H1 (cell line): ENCODE measurements around the gene BSN. TPM values are rescaled to one million over a fixed set of nuclear protein-coding genes. Genes with fewer than 3 reads are reported as not detected.

Experiments used
- CTCF ChIA-PET: fragments of 300-600 bp; sonication (Branson Sonifier 250); formaldehyde crosslinking; loops from one replicate; lab custom pipeline; 2021; ENCODE audit not compliant: partially characterized antibody; lab: Charles Lee
- POLR2A ChIA-PET: fragments of 300-600 bp; sonication (Branson Sonifier 250); formaldehyde crosslinking; loops from one replicate; lab custom pipeline; 2021; ENCODE audit warnings: inconsistent platforms; ENCODE audit not compliant: partially characterized antibody; lab: Charles Lee
- DNase-seq, 2 experiments: peaks; one replicate each; pipeline versions ENCODE4 v3.0.0 to v3.0.0-alpha.2; 2010 to 2022; ENCODE audit warnings: low spot score in 2 of 2, low read depth in 1 of 2, mixed read lengths in 1 of 2
- FAIRE-seq: peaks from 2 replicates; lab custom pipeline; 2011; peaks lifted over from hg19 to GRCh38; lab: Jason Lieb, UNC
- H2AFZ ChIP-seq: 2 replicates; pipeline ENCODE4 v1.8.1; 2012; ENCODE audit warnings: low read length, inconsistent platforms
- H2AK5ac ChIP-seq: 2 replicates; pipeline ENCODE4 v1.6.1; 2013; ENCODE audit warnings: low read depth, low read length
- H2BK120ac ChIP-seq: replicated peaks from 2 replicates; pipeline ENCODE3; 2013; ENCODE audit warnings: low read depth, low read length, inconsistent platforms
- H2BK12ac ChIP-seq: 2 replicates; pipeline ENCODE4 v1.6.1; 2013; ENCODE audit warnings: low read depth, low read length
- H2BK15ac ChIP-seq: 2 replicates; pipeline ENCODE4 v1.6.1; 2013; ENCODE audit warnings: low read length
- H2BK20ac ChIP-seq: 2 replicates; pipeline ENCODE4 v1.6.1; 2013; ENCODE audit warnings: low read length
- H2BK5ac ChIP-seq: 2 replicates; pipeline ENCODE4 v1.6.1; 2013; ENCODE audit warnings: low read depth, low read length
- H3K14ac ChIP-seq: 2 replicates; pipeline ENCODE4 v1.6.1; 2013; ENCODE audit warnings: inconsistent platforms; ENCODE audit not compliant: insufficient read length
- H3K18ac ChIP-seq: 2 replicates; pipeline ENCODE4 v1.6.1; 2013; ENCODE audit warnings: low read length; ENCODE audit errors: extremely low read depth
- H3K23ac ChIP-seq: 2 replicates; pipeline ENCODE4 v1.6.1; 2013; ENCODE audit warnings: inconsistent platforms; ENCODE audit not compliant: insufficient read length
- H3K23me2 ChIP-seq: 2 replicates; pipeline ENCODE4 v1.6.1; 2013; ENCODE audit warnings: low read depth, low read length
- H3K27ac ChIP-seq: 2 replicates; pipeline ENCODE4 v1.6.1; 2011; ENCODE audit warnings: low read depth, low read length, inconsistent platforms
- H3K27me3 ChIP-seq, 4 experiments: replicated peaks in 1 of 4; 1 replicate in 1 of 4; 2 replicates in 3 of 4; pipeline versions ENCODE4 v1.6.1 to v1.8.1; 2011 to 2013; ENCODE audit warnings: low read length in 3 of 4, mild to moderate bottlenecking in 3 of 4, inconsistent platforms in 2 of 4, mixed read lengths in 2 of 4, moderate library complexity in 1 of 4; ENCODE audit not compliant: control insufficient read depth in 3 of 4, insufficient read depth in 3 of 4; ENCODE audit errors: extremely low read depth in 1 of 4
- H3K36me3 ChIP-seq, 4 experiments: 2 replicates each; pipeline versions ENCODE4 v1.6.1 to v1.8.1; 2011 to 2013; ENCODE audit warnings: mild to moderate bottlenecking in 4 of 4, low read length in 3 of 4, moderate library complexity in 2 of 4, control low read depth in 1 of 4, inconsistent platforms in 1 of 4; ENCODE audit not compliant: insufficient read depth in 4 of 4, control insufficient read depth in 2 of 4
- H3K4ac ChIP-seq: replicated peaks from 2 replicates; pipeline ENCODE3; 2013; ENCODE audit warnings: low read length, low read depth, mixed read lengths, inconsistent platforms; ENCODE audit not compliant: insufficient read length
- H3K4me1 ChIP-seq, 4 experiments: replicated peaks in 1 of 4; 1 replicate in 1 of 4; 2 replicates in 3 of 4; pipeline versions ENCODE4 v1.6.1 to v1.8.1; 2011 to 2013; ENCODE audit warnings: low read length in 3 of 4, inconsistent platforms in 2 of 4, mixed read lengths in 1 of 4; ENCODE audit not compliant: insufficient read depth in 4 of 4, control insufficient read depth in 3 of 4
- H3K4me2 ChIP-seq, 2 experiments: 2 replicates each; pipeline versions ENCODE4 v1.6.1 to v1.8.1; 2011 to 2013; ENCODE audit warnings: low read depth in 2 of 2, low read length in 2 of 2, control low read depth in 1 of 2, inconsistent platforms in 1 of 2, mild to moderate bottlenecking in 1 of 2; ENCODE audit not compliant: insufficient read depth in 1 of 2
- H3K4me3 ChIP-seq, 4 experiments: fragments of 200-600, 300-600 bp in 1 of 4; sonication (generic), shearing (Covaris generic), sonication (Bioruptor Twin) in 1 of 4; 2 replicates each; pipeline versions ENCODE4 v1.5.1 to v1.8.1; 2011 to 2016; ENCODE audit warnings: low read length in 4 of 4, low read depth in 3 of 4, control low read depth in 2 of 4, inconsistent platforms in 2 of 4, mild to moderate bottlenecking in 2 of 4, mixed read lengths in 1 of 4, moderate library complexity in 1 of 4; ENCODE audit not compliant: insufficient read depth in 2 of 4; ENCODE audit errors: extremely low read depth in 1 of 4
- H3K56ac ChIP-seq: replicated peaks from 2 replicates; pipeline ENCODE3; 2013; ENCODE audit warnings: low read depth, mild to moderate bottlenecking, mixed read lengths, low read length, inconsistent platforms; ENCODE audit not compliant: insufficient read length
- H3K79me1 ChIP-seq: 2 replicates; pipeline ENCODE4 v1.6.1; 2013; ENCODE audit warnings: low read depth, low read length, control low read depth
- H3K79me2 ChIP-seq, 2 experiments: 2 replicates each; pipeline versions ENCODE4 v1.6.1 to v1.8.1; 2012 to 2013; ENCODE audit warnings: low read length in 2 of 2, mild to moderate bottlenecking in 2 of 2, inconsistent platforms in 1 of 2; ENCODE audit not compliant: insufficient read depth in 2 of 2, control insufficient read depth in 1 of 2
- H3K9ac ChIP-seq, 4 experiments: replicated peaks in 1 of 4; 1 replicate in 1 of 4; 2 replicates in 3 of 4; pipeline versions ENCODE4 v1.6.1 to v1.8.1; 2011 to 2013; ENCODE audit warnings: low read depth in 3 of 4, low read length in 3 of 4, control low read depth in 2 of 4, mild to moderate bottlenecking in 2 of 4, moderate library complexity in 2 of 4, inconsistent platforms in 1 of 4; ENCODE audit errors: extremely low read depth in 1 of 4
- H3K9me3 ChIP-seq, 2 experiments: 2 replicates each; pipeline versions ENCODE4 v1.6.1 to v1.8.1; 2012 to 2013; ENCODE audit warnings: mild to moderate bottlenecking in 2 of 2, moderate library complexity in 2 of 2, control low read depth in 1 of 2, inconsistent platforms in 1 of 2, low read depth in 1 of 2, low read length in 1 of 2, mixed read lengths in 1 of 2; ENCODE audit not compliant: insufficient read depth in 2 of 2
- H4K20me1 ChIP-seq, 2 experiments: replicated peaks in 1 of 2; 2 replicates each; pipeline versions ENCODE3 to v1.8.1; 2011 to 2013; ENCODE audit warnings: inconsistent platforms in 2 of 2, low read length in 2 of 2, mild to moderate bottlenecking in 1 of 2; ENCODE audit not compliant: insufficient read depth in 2 of 2, control insufficient read depth in 1 of 2
- H4K5ac ChIP-seq: 2 replicates; pipeline ENCODE4 v1.6.1; 2013; ENCODE audit warnings: low read length, low read depth, mixed read lengths, inconsistent platforms; ENCODE audit not compliant: insufficient read length
- H4K8ac ChIP-seq: 2 replicates; pipeline ENCODE4 v1.8.0; 2013; ENCODE audit warnings: mild to moderate bottlenecking, moderate library complexity, low read length, inconsistent platforms; ENCODE audit not compliant: insufficient read depth; ENCODE audit errors: extremely low read depth
- H4K91ac ChIP-seq: replicated peaks from 2 replicates; pipeline ENCODE3; 2013; ENCODE audit warnings: low read length, mixed read lengths, inconsistent platforms; ENCODE audit not compliant: insufficient read length
- RAD21 ChIP-seq, 2 experiments: IDR thresholded peaks in 1 of 2; conservative IDR thresholded peaks in 1 of 2; 2 replicates each; pipeline ENCODE4 v1.6.1; 2011; ENCODE audit warnings: low read depth in 2 of 2, low read length in 2 of 2, improper control_type of control experiment in 1 of 2, inconsistent platforms in 1 of 2, mild to moderate bottlenecking in 1 of 2, moderate library complexity in 1 of 2
- RFX5 ChIP-seq: IDR thresholded peaks from 2 replicates; pipeline ENCODE4 v1.6.1; 2011; ENCODE audit warnings: low read depth, low read length, improper control_type of control experiment, borderline replicate concordance
- TBP ChIP-seq: IDR thresholded peaks from 2 replicates; pipeline ENCODE4 v1.6.1; 2011; ENCODE audit warnings: low read depth, low read length, improper control_type of control experiment
- USF2 ChIP-seq: IDR thresholded peaks from 2 replicates; pipeline ENCODE4 v1.6.1; 2011; ENCODE audit warnings: low read length, improper control_type of control experiment
- YY1 ChIP-seq: IDR thresholded peaks from 2 replicates; pipeline ENCODE4 v1.6.1; 2011; ENCODE audit warnings: low read depth, mild to moderate bottlenecking, low read length
- WGBS, 2 experiments: shearing (Covaris generic) in 1 of 2; methylation state at CpG; one replicate each; pipeline versions ENCODE4 v1.1.6 to v1.1.7; 2013 to 2015; ENCODE audit warnings: low lambda C conversion rate in 2 of 2, mixed read lengths in 2 of 2, inconsistent platforms in 1 of 2, low coverage in 1 of 2, missing lambda C conversion rate in 1 of 2; ENCODE audit not compliant: insufficient replicate concordance in 2 of 2, insufficient coverage in 1 of 2, insufficient read length in 1 of 2; ENCODE audit errors: extremely low coverage in 1 of 2, missing lambda C conversion rate in 1 of 2; 5-methylcytosine and 5-hydroxymethylcytosine counted together
- polyA plus RNA-seq, 7 experiments: library from polyadenylated mRNA; depleted of rRNA in 3 of 7; stranded (reverse) in 5 of 7; unstranded in 2 of 7; fragments of >200 nt in 5 of 7; fragments of 200-250 nt in 2 of 7; gene quantifications; 1 replicate in 5 of 7; 2 replicates in 1 of 7; 4 replicates in 1 of 7; pipeline versions ENCODE4 v1.2.1 to v1.2.3, GENCODE V29; 2011 to 2013; ENCODE audit warnings: missing spikeins in 2 of 7, mixed read lengths in 2 of 7
- total RNA-seq: library from RNA; stranded (reverse); fragmentation: NEBNext Ultra II Directional; extraction: Animal tissue kit (Norgen Biotek cat#: 25700); gene quantifications from 2 replicates; pipeline ENCODE4 v1.2.1, GENCODE V29; 2021

The BSN gene
- total and polyA plus RNA-seq, 2 of the 8 experiments (the other 6 are each of a cell fraction or from before 2014, with no cell fraction given): 0.60 to 3.0 TPM

DNA sequence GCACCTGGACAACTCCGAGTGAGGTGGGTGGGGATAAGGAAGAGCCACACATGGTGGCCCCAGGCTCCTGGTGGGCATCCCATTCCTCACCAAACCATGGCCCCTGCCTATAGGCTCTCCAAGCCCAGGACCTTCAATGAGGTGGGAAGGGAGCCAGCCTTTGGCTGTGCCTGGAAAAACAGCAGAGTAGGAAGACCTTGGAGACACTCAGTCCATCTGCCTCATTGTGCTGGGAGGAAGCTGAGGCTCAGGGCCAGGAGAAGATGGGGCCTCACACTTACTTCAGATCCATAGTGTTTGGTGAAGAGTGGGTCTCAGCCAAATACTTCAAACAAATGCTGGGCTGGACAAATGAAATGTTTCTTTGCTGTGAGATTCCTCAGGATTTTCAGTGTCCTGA, 72.5 kb downstream of the BSN start:
- H3K14ac ChIP-seq: no peak overlapping the region
- 100% methylated on average over 1 of the region's 1 CpG; no CpG with 5 or more reads in 1 of the 2 experiments for WGBS, 2 experiments
- H3K4me1 ChIP-seq: no peaks in the 10 kb centered on the region
- H2AFZ ChIP-seq: no peak overlapping the region
- H3K79me2 ChIP-seq: no peaks in the 10 kb centered on the region
- H2AK5ac ChIP-seq: no peak overlapping the region
- no peak overlapping the region for H2BK20ac ChIP-seq
- no peak for FAIRE-seq
- no peaks in the 10 kb centered on the region for H3K36me3 ChIP-seq
- no peaks in the 10 kb centered on the region for H3K23me2 ChIP-seq
- H3K4ac ChIP-seq: no peak overlapping the region
- no peak overlapping the region for H4K91ac ChIP-seq
- H3K9me3 ChIP-seq: peaks cover 0 to 2% of the 10 kb centered on the region in 2 experiments; a peak in 1 of 4 replicates
- no peak overlapping the region for H2BK120ac ChIP-seq
- no peak overlapping the region for H3K56ac ChIP-seq
- H3K18ac ChIP-seq: no peak overlapping the region
- no peak overlapping the region for H3K23ac ChIP-seq
- no peak overlapping the region for H2BK12ac ChIP-seq
- H3K79me1 ChIP-seq: no peaks in the 10 kb centered on the region
- no peaks in the 10 kb centered on the region for H4K20me1 ChIP-seq
- H3K4me3 ChIP-seq: no peak overlapping the region
- H3K4me2 ChIP-seq: no peak overlapping the region
- no peaks in the 10 kb centered on the region for H3K27me3 ChIP-seq
- H3K27ac ChIP-seq: no peak overlapping the region
- no peak overlapping the region for H2BK15ac ChIP-seq
- CTCF ChIA-PET: interaction anchor here (1.3 to 1.5 kb wide), 3 partner anchors 10 to 45 kb away, joined by 3 to 4 read pairs (median 3); no protein-coding TSS in a partner anchor
- no peak for DNase-seq
- H4K8ac ChIP-seq: no peak overlapping the region
- no peak overlapping the region for H3K9ac ChIP-seq
- H2BK5ac ChIP-seq: no peak overlapping the region
- POLR2A ChIA-PET: interaction anchor here (1.1 kb wide), 1 partner anchor 158 kb away, joined by 3 read pairs; no protein-coding TSS in a partner anchor
- H4K5ac ChIP-seq: no peak overlapping the region
- TF ChIP-seq YY1 (no peak), USF2 (no peak), RFX5 (no peak), TBP (no peak), RAD21 (IDR thresholded peaks at IDR 0.05 in 1 of 2, conservative IDR thresholded peaks at IDR 0.05 in 1 of 2; ENCODE audit: low read depth in 2 of 2, low read length in 2 of 2) (no peak)
